Measurements from ENCODE around the gene LEO1.

Gene LEO1

GRCh38 chr15:51912528-51912927 is 59.0 kb downstream of the LEO1 start:
- no peak overlapping the region for H3K27ac Mint-ChIP-seq
- no peak overlapping the region for H3K4me3 Mint-ChIP-seq
- H3K27me3 Mint-ChIP-seq (ENCODE audit: low read depth, poor library complexity): no peaks in the 10 kb centered on the region
- H3K36me3 Mint-ChIP-seq (ENCODE audit: low read depth): peaks cover 39% of the 10 kb centered on the region
- no peak for TF ChIP-seq CTCF (IDR thresholded peaks at IDR 0.05)
- no peaks in the 10 kb centered on the region for H3K9me3 Mint-ChIP-seq
- no peaks in the 10 kb centered on the region for H3K4me1 Mint-ChIP-seq
- DNase-seq: no peak

- H3K4me1 Mint-ChIP-seq: no peaks in the 10 kb centered on the region
- DNase-seq: no peak
- TF ChIP-seq CTCF (IDR thresholded peaks at IDR 0.05): no peak
- H3K27me3 Mint-ChIP-seq (ENCODE audit: low read depth, poor library complexity): no peaks in the 10 kb centered on the region
- H3K27ac Mint-ChIP-seq: no peak overlapping the region
- no peak overlapping the region for H3K4me3 Mint-ChIP-seq
- H3K36me3 Mint-ChIP-seq (ENCODE audit: low read depth): peaks cover 41% of the 10 kb centered on the region
- H3K9me3 Mint-ChIP-seq: no peaks in the 10 kb centered on the region
Measured at GRCh38 chr15:51909584-51909983, 62.0 kb downstream of the LEO1 start.

GRCh38 chr15:51908316-51908715 is 63.3 kb downstream of the LEO1 start:
- Mint-ChIP-seq H3K27ac (peak overlapping the region; percentile 23), H3K4me3 (no peak overlapping the region), H3K36me3 (ENCODE audit: low read depth) (peaks cover 39% of the 10 kb centered on the region), H3K4me1 (no peaks in the 10 kb centered on the region), H3K27me3 (ENCODE audit: low read depth, poor library complexity) (no peaks in the 10 kb centered on the region), H3K9me3 (no peaks in the 10 kb centered on the region)
- no peak for DNase-seq
- TF ChIP-seq CTCF (IDR thresholded peaks at IDR 0.05): no peak

- peak overlapping the region; percentile 91 for H3K27ac Mint-ChIP-seq
- H3K4me3 Mint-ChIP-seq: no peak overlapping the region
- no peak for DNase-seq
- H3K4me1 Mint-ChIP-seq: no peaks in the 10 kb centered on the region
- no peaks in the 10 kb centered on the region for H3K9me3 Mint-ChIP-seq
- H3K36me3 Mint-ChIP-seq (ENCODE audit: low read depth): peaks cover 41% of the 10 kb centered on the region
- no peak for TF ChIP-seq CTCF (IDR thresholded peaks at IDR 0.05)
- no peaks in the 10 kb centered on the region for H3K27me3 Mint-ChIP-seq (ENCODE audit: low read depth, poor library complexity)
Measured at GRCh38 chr15:51907136-51907862, 64.3 kb downstream of the LEO1 start.

GRCh38 chr15:51904931-51905330 is 66.6 kb downstream of the LEO1 start:
- H3K4me3 Mint-ChIP-seq: no peak overlapping the region
- no peaks in the 10 kb centered on the region for H3K9me3 Mint-ChIP-seq
- H3K4me1 Mint-ChIP-seq: no peaks in the 10 kb centered on the region
- TF ChIP-seq CTCF (IDR thresholded peaks at IDR 0.05): no peak
- DNase-seq: no peak
- no peaks in the 10 kb centered on the region for H3K27me3 Mint-ChIP-seq (ENCODE audit: low read depth, poor library complexity)
- peaks cover 54% of the 10 kb centered on the region for H3K36me3 Mint-ChIP-seq (ENCODE audit: low read depth)
- H3K27ac Mint-ChIP-seq: no peak overlapping the region

- no peak for TF ChIP-seq CTCF (IDR thresholded peaks at IDR 0.05)
- no peak overlapping the region for H3K27ac Mint-ChIP-seq
- no peak overlapping the region for H3K4me3 Mint-ChIP-seq
Measured at GRCh38 chr15:51904421-51904820, 67.2 kb downstream of the LEO1 start.

More at GRCh38 chr15:51904421-51904820, 67.2 kb downstream of the LEO1 start:
- H3K36me3 Mint-ChIP-seq (ENCODE audit: low read depth): peaks cover 55% of the 10 kb centered on the region
- no peaks in the 10 kb centered on the region for H3K27me3 Mint-ChIP-seq (ENCODE audit: low read depth, poor library complexity)
- no peaks in the 10 kb centered on the region for H3K4me1 Mint-ChIP-seq
- H3K9me3 Mint-ChIP-seq: no peaks in the 10 kb centered on the region
- no peak for DNase-seq
